ENCODE data around the gene C16orf46. TPM values are rescaled to one million over a fixed set of nuclear protein-coding genes. Genes with fewer than 3 reads are reported as not detected.

Gene C16orf46
- total and polyA plus RNA-seq, 2 experiments from 2014 or later: 0.59 to 1.4 TPM

DNA sequence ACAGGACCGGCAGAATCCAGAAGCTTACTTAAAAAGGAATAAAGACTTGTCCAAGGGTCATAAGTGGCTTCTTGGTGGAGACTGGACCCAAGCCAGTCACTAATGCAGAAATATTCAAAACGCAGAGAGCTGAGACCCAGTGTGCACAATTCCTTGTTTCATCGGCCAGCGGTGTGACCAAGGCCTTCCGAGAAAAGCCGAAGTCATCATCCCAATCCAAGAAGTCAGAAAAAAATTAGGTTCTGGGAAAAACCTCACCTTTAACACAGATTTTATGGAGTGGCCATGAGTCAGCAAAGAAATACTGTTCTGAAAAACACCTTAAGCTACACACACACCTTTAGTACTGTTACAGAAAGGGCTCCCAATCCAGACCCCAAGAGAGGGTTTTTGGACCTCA, 20.2 kb upstream of the C16orf46 start:
- Mint-ChIP-seq H3K27ac (no peak overlapping the region), H3K4me3 (no peak overlapping the region), H3K4me1 (peaks cover 9% of the 10 kb centered on the region), H3K9me3 (peaks cover 3% of the 10 kb centered on the region; the same call in 2 of the 3 replicates), H3K36me3 (ENCODE audit: low read depth) (peaks cover 5% of the 10 kb centered on the region; the same call in 1 of the 3 replicates), H3K27me3 (ENCODE audit: insufficient read depth, low read depth, poor library complexity) (peaks cover 3% of the 10 kb centered on the region)
- no peak for DNase-seq (ENCODE audit: low spot score)
- Histone ChIP-seq H3K4me2 (no peak overlapping the region), H3K27ac (ENCODE audit: low read depth) (no peak overlapping the region), H3K9me2 (ENCODE audit: insufficient read depth) (peaks cover 7% of the 10 kb centered on the region; the same call in 1 of the 2 replicates), H3K36me3 (ENCODE audit: insufficient read depth) (no peaks in the 10 kb centered on the region), H3K4me3 (no peak overlapping the region), H3K79me2 (replicated peaks; ENCODE audit: insufficient read depth) (peaks cover 34% of the 10 kb centered on the region), H3K4me1 (ENCODE audit: insufficient read depth) (peaks cover 4% of the 10 kb centered on the region; the same call in 1 of the 2 replicates), H4K20me1 (replicated peaks; ENCODE audit: insufficient read depth) (peaks cover 3% of the 10 kb centered on the region; the same call in 1 of the 2 replicates), H3F3A (replicated peaks; ENCODE audit: low read depth) (no peaks in the 10 kb centered on the region), H2AFZ (no peak overlapping the region), H3K27me3 (ENCODE audit: insufficient read depth) (no peaks in the 10 kb centered on the region)
- no peak for ATAC-seq
- TF ChIP-seq STAT1 (IDR thresholded peaks at IDR 0.05; ENCODE audit: unreplicated experiment) (no peak), EZH2 (IDR thresholded peaks at IDR 0.05; ENCODE audit: low read depth, unreplicated experiment) (no peak)
- TF ChIP-seq, protein P1, sequence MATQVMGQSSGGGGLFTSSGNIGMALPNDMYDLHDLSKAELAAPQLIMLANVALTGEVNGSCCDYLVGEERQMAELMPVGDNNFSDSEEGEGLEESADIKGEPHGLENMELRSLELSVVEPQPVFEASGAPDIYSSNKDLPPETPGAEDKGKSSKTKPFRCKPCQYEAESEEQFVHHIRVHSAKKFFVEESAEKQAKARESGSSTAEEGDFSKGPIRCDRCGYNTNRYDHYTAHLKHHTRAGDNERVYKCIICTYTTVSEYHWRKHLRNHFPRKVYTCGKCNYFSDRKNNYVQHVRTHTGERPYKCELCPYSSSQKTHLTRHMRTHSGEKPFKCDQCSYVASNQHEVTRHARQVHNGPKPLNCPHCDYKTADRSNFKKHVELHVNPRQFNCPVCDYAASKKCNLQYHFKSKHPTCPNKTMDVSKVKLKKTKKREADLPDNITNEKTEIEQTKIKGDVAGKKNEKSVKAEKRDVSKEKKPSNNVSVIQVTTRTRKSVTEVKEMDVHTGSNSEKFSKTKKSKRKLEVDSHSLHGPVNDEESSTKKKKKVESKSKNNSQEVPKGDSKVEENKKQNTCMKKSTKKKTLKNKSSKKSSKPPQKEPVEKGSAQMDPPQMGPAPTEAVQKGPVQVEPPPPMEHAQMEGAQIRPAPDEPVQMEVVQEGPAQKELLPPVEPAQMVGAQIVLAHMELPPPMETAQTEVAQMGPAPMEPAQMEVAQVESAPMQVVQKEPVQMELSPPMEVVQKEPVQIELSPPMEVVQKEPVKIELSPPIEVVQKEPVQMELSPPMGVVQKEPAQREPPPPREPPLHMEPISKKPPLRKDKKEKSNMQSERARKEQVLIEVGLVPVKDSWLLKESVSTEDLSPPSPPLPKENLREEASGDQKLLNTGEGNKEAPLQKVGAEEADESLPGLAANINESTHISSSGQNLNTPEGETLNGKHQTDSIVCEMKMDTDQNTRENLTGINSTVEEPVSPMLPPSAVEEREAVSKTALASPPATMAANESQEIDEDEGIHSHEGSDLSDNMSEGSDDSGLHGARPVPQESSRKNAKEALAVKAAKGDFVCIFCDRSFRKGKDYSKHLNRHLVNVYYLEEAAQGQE (IDR thresholded peaks at IDR 0.05; ENCODE audit: unreplicated experiment): no peak

DNA sequence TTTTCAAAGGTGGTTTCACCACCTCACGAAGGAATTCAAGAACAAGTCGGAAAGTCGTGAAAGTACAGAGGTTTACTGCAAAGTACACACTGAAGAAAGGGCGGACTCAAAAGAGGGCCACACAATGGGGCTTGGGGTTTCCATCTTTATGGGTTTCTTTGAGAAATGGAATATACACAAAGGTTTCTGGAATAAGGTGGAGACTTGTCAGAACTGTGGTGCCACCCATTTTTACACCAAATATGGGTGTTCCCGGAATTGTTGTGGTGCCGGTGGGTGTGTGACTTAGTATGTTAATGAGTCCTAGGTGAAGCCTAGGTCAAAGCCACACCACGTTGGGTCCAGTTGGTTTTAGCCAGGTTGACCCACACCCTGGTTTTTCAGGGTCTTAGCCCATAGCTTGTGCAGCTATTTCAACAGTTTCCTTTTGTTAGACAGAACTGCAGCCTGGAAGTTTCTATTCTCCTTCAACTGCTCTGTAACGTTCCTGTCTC, 19.7 kb upstream of the C16orf46 start:
- Histone ChIP-seq H3F3A (replicated peaks; ENCODE audit: low read depth) (no peaks in the 10 kb centered on the region), H3K27ac (ENCODE audit: low read depth) (no peak overlapping the region)
- TF ChIP-seq JUNB (IDR thresholded peaks at IDR 0.05; ENCODE audit: unreplicated experiment): no peak

More for the DNA sequence above, 19.7 kb upstream of the C16orf46 start:
- Histone ChIP-seq H3K4me1 (ENCODE audit: insufficient read depth) (peaks cover 4% of the 10 kb centered on the region; the same call in 1 of the 2 replicates), H2AFZ (peak overlapping the region; percentile 64; the same call in 1 of the 2 replicates), H3K79me2 (replicated peaks; ENCODE audit: insufficient read depth) (peaks cover 39% of the 10 kb centered on the region), H4K20me1 (replicated peaks; ENCODE audit: insufficient read depth) (peaks cover 7% of the 10 kb centered on the region; the same call in 1 of the 2 replicates), H3K27me3 (ENCODE audit: insufficient read depth) (no peaks in the 10 kb centered on the region), H3K36me3 (ENCODE audit: insufficient read depth) (no peaks in the 10 kb centered on the region), H3K4me3 (peak overlapping the region; percentile 28; the same call in 1 of the 2 replicates), H3K9me2 (ENCODE audit: insufficient read depth) (peaks cover 7% of the 10 kb centered on the region; the same call in 1 of the 2 replicates), H3K4me2 (peak overlapping the region; percentile 66; the same call in 1 of the 2 replicates)
- H3K9me3 Mint-ChIP-seq: peaks cover 3% of the 10 kb centered on the region; the same call in 2 of the 3 replicates
- peaks cover 9% of the 10 kb centered on the region for H3K4me1 Mint-ChIP-seq
- H3K36me3 Mint-ChIP-seq (ENCODE audit: low read depth): peaks cover 5% of the 10 kb centered on the region; the same call in 1 of the 3 replicates
- H3K27ac Mint-ChIP-seq: peak overlapping the region; percentile 43
- DNase-seq (ENCODE audit: low spot score) (no peak), ATAC-seq (no peak)
- H3K4me3 Mint-ChIP-seq: peak overlapping the region; percentile 61
- peaks cover 2% of the 10 kb centered on the region for H3K27me3 Mint-ChIP-seq (ENCODE audit: insufficient read depth, low read depth, poor library complexity)

Measured in GM23338 (cell line).